Neutrophil (primary cell): ENCODE measurements around the gene ACOXL.

Experiments used
- H3K27ac ChIP-seq: fragments of 200-600 bp; sonication (generic); 2 replicates; pipeline ENCODE4 v1.5.1; 2016; ENCODE audit warnings: mild to moderate bottlenecking, moderate library complexity
- H3K27me3 ChIP-seq: fragments of 200-600 bp; sonication (generic); 2 replicates; pipeline ENCODE4 v1.6.0; 2016; ENCODE audit warnings: mild to moderate bottlenecking
- H3K36me3 ChIP-seq: fragments of 200-600 bp; sonication (generic); 2 replicates; pipeline ENCODE4 v1.5.1; 2017
- H3K4me1 ChIP-seq, 2 experiments: fragments of 200-600 bp in 1 of 2; sonication (generic) in 1 of 2; 1 replicate in 1 of 2; 2 replicates in 1 of 2; pipeline versions ENCODE4 v1.5.1 to v1.6.1; 2013 to 2016; ENCODE audit warnings: low read depth in 1 of 2, low read length in 1 of 2, mild to moderate bottlenecking in 1 of 2, moderate library complexity in 1 of 2; ENCODE audit not compliant: control insufficient read depth in 1 of 2, insufficient read depth in 1 of 2
- H3K4me3 ChIP-seq, 2 experiments: fragments of 200-600 bp in 1 of 2; sonication (generic) in 1 of 2; 1 replicate in 1 of 2; 2 replicates in 1 of 2; pipeline ENCODE4 v1.5.1; 2013 to 2016; ENCODE audit warnings: low read depth in 1 of 2, low read length in 1 of 2, mild to moderate bottlenecking in 1 of 2, moderate library complexity in 1 of 2
- H3K9me3 ChIP-seq: fragments of 200-600 bp; sonication (generic); 2 replicates; pipeline ENCODE4 v1.5.1; 2016
- TF ChIP-seq, protein P1 (sequence below): fragments of 200-600 bp; sonication (generic); IDR thresholded peaks from 2 replicates; pipeline ENCODE4 v1.5.1; 2016; ENCODE audit warnings: antibody characterized with exemption

ACOXL gene

DNA sequence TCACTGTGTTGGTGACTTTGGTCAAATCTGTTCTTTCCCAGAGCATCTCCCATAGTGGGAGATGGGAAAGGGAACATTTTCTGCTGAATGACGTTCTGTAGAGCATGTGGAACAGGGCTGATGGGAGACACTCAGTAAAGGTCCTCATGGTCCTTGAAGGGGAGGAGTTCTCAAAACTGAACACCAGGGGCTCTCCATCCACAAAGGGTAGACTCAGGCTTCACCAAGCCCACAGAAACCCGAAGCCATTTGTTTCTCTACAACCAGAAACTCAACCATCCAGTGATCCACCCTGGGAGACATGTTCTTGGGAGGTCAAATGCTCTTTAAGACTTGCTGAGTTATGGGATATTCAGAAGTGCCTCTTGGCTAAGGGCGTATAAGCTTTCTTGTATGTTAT, 131.8 kb downstream of the ACOXL start:
- Histone ChIP-seq H3K4me1 (no peaks in the 10 kb centered on the region), H3K36me3 (no peaks in the 10 kb centered on the region), H3K27me3 (no peaks in the 10 kb centered on the region), H3K27ac (no peak overlapping the region), H3K9me3 (no peaks in the 10 kb centered on the region), H3K4me3 (no peak overlapping the region)
- TF ChIP-seq, protein P1, sequence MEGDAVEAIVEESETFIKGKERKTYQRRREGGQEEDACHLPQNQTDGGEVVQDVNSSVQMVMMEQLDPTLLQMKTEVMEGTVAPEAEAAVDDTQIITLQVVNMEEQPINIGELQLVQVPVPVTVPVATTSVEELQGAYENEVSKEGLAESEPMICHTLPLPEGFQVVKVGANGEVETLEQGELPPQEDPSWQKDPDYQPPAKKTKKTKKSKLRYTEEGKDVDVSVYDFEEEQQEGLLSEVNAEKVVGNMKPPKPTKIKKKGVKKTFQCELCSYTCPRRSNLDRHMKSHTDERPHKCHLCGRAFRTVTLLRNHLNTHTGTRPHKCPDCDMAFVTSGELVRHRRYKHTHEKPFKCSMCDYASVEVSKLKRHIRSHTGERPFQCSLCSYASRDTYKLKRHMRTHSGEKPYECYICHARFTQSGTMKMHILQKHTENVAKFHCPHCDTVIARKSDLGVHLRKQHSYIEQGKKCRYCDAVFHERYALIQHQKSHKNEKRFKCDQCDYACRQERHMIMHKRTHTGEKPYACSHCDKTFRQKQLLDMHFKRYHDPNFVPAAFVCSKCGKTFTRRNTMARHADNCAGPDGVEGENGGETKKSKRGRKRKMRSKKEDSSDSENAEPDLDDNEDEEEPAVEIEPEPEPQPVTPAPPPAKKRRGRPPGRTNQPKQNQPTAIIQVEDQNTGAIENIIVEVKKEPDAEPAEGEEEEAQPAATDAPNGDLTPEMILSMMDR = no peak

- Histone ChIP-seq H3K36me3 (no peaks in the 10 kb centered on the region), H3K27ac (no peak overlapping the region), H3K9me3 (no peaks in the 10 kb centered on the region), H3K4me1 (no peaks in the 10 kb centered on the region), H3K4me3 (no peak overlapping the region), H3K27me3 (no peaks in the 10 kb centered on the region)
- TF ChIP-seq, protein P1 = no peak
Observed at GRCh38 chr2:110864731-110865130, 132.4 kb downstream of the ACOXL start.

GRCh38 chr2:110865188-110865587, 132.8 kb downstream of the ACOXL start:
- no peaks in the 10 kb centered on the region for H3K27me3 ChIP-seq

GRCh38 chr2:110866045-110866444, 133.7 kb downstream of the ACOXL start:
- Histone ChIP-seq H3K27me3 (no peaks in the 10 kb centered on the region), H3K4me1 (no peaks in the 10 kb centered on the region), H3K4me3 (no peak overlapping the region), H3K9me3 (no peaks in the 10 kb centered on the region), H3K36me3 (no peaks in the 10 kb centered on the region), H3K27ac (no peak overlapping the region)
- TF ChIP-seq, protein P1 = no peak

More at GRCh38 chr2:110865188-110865587, 132.8 kb downstream of the ACOXL start:
- H3K4me3 ChIP-seq = no peak overlapping the region
- H3K9me3 ChIP-seq = no peaks in the 10 kb centered on the region
- no peaks in the 10 kb centered on the region for H3K4me1 ChIP-seq
- TF ChIP-seq, protein P1 = no peak
- H3K27ac ChIP-seq = no peak overlapping the region
- H3K36me3 ChIP-seq = no peaks in the 10 kb centered on the region

DNA sequence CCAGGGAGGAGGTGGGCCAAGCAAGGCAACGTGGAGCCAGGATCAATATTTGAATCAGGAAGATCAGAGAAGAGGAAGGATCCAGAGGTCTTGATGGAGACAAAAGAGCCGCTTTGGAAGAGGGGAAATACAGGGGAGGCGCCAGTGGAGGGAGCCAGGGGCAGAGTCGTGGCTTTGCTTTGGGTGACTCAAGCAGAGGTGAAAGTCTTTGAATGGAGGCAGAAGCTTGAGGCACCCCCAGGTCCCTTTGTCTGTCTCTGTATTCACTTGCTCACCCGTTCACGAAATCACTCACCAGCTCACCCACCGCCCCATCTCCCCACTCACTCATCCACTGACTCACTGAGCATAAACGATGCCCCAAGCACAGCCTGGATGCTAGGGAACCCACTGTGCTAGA, 134.1 kb downstream of the ACOXL start:
- Histone ChIP-seq H3K27ac (no peak overlapping the region), H3K27me3 (no peaks in the 10 kb centered on the region), H3K4me1 (no peaks in the 10 kb centered on the region), H3K9me3 (no peaks in the 10 kb centered on the region), H3K36me3 (no peaks in the 10 kb centered on the region), H3K4me3 (no peak overlapping the region)
- TF ChIP-seq, protein P1 = no peak

GRCh38 chr2:110867078-110867477, 134.7 kb downstream of the ACOXL start:
- H3K4me1 ChIP-seq = no peaks in the 10 kb centered on the region
- H3K9me3 ChIP-seq = no peaks in the 10 kb centered on the region
- H3K27me3 ChIP-seq = no peaks in the 10 kb centered on the region
- TF ChIP-seq, protein P1 = no peak
- H3K27ac ChIP-seq = no peak overlapping the region
- H3K4me3 ChIP-seq = no peak overlapping the region
- no peaks in the 10 kb centered on the region for H3K36me3 ChIP-seq
